WTC11 (cell line): ENCODE results near the gene SPECC1L. TPM values are rescaled to one million over a fixed set of nuclear protein-coding genes. Genes with fewer than 3 reads are reported as not detected.

Source experiments
- ATAC-seq: fragments of 200-7000 bp; cut with Tn5 transposase; 2 replicates; pipeline ENCODE4 v1.10.0; 2021; ENCODE audit warnings: mild to moderate bottlenecking, moderate library complexity
- CTCF ChIA-PET: fragments of 300-600 bp; sonication (Branson Sonifier 250); formaldehyde crosslinking; loops from one replicate; lab custom pipeline; 2021; ENCODE audit warnings: antibody characterized with exemption; lab: Charles Lee
- POLR2A ChIA-PET: fragments of 350-600 bp; sonication (Branson Sonifier 250); formaldehyde crosslinking; loops from one replicate; lab custom pipeline; 2021; ENCODE audit warnings: antibody characterized with exemption; lab: Charles Lee
- DNase-seq: peaks from one replicate; pipeline ENCODE4 v3.0.0; 2021; ENCODE audit warnings: low spot score
- H3K27ac Mint-ChIP-seq: 2 replicates; pipeline ENCODE4 v1.8.0; 2021; ENCODE audit warnings: mixed read lengths
- H3K27me3 Mint-ChIP-seq: 2 replicates; pipeline ENCODE4 v1.8.0; 2021; ENCODE audit warnings: low read depth, mild to moderate bottlenecking, moderate library complexity, mixed read lengths
- H3K36me3 Mint-ChIP-seq: 2 replicates; pipeline ENCODE4 v1.8.0; 2021; ENCODE audit warnings: mixed read lengths
- H3K4me1 Mint-ChIP-seq: 2 replicates; pipeline ENCODE4 v1.8.0; 2022; ENCODE audit warnings: mixed read lengths
- H3K4me3 Mint-ChIP-seq: 2 replicates; pipeline ENCODE4 v1.8.0; 2021; ENCODE audit warnings: mild to moderate bottlenecking, moderate library complexity, mixed read lengths
- H3K9me3 Mint-ChIP-seq: 2 replicates; pipeline ENCODE4 v1.8.0; 2021; ENCODE audit warnings: mixed read lengths
- AFF4 ChIP-seq: sonication (generic); formaldehyde crosslinking; IDR thresholded peaks from 2 replicates; pipeline ENCODE4 v1.8.1; 2023; ENCODE audit warnings: mild to moderate bottlenecking, missing genetic modification reagents, borderline replicate concordance
- E2F4 ChIP-seq: sonication (generic); formaldehyde crosslinking; IDR thresholded peaks from 2 replicates; pipeline ENCODE4 v1.8.1; 2022; ENCODE audit warnings: low read depth, mild to moderate bottlenecking, moderate library complexity, missing genetic modification reagents, borderline replicate concordance
- ELF4 ChIP-seq: sonication (generic); formaldehyde crosslinking; IDR thresholded peaks from 2 replicates; pipeline ENCODE4 v1.8.1; 2022; ENCODE audit warnings: low read depth, mild to moderate bottlenecking, moderate library complexity, missing genetic modification reagents
- FOXP1 ChIP-seq: sonication (generic); formaldehyde crosslinking; IDR thresholded peaks from 2 replicates; pipeline ENCODE4 v1.8.0; 2022; ENCODE audit warnings: missing genetic modification reagents, mild to moderate bottlenecking, moderate library complexity, borderline replicate concordance
- GRHL2 ChIP-seq: fragments of 250-450 bp; sonication (Bioruptor Pico); IDR thresholded peaks from 2 replicates; pipeline ENCODE4 v1.8.0; 2022; ENCODE audit warnings: mild to moderate bottlenecking, moderate library complexity; ENCODE audit not compliant: insufficient replicate concordance, severe bottlenecking
- JAZF1 ChIP-seq: fragments of 250-450 bp; sonication (Bioruptor Pico); IDR thresholded peaks from 2 replicates; pipeline ENCODE4 v1.9.0; 2021; ENCODE audit warnings: moderate library complexity, mild to moderate bottlenecking, inconsistent platforms
- MXD4 ChIP-seq: fragments of 250-450 bp; sonication (Bioruptor Pico); IDR thresholded peaks from 2 replicates; pipeline ENCODE4 v1.8.0; 2021; ENCODE audit warnings: mild to moderate bottlenecking, moderate library complexity, borderline replicate concordance
- MYBL2 ChIP-seq: sonication (generic); formaldehyde crosslinking; IDR thresholded peaks from 2 replicates; pipeline ENCODE4 v1.8.1; 2023; ENCODE audit warnings: mild to moderate bottlenecking, moderate library complexity, missing genetic modification reagents
- NFATC4 ChIP-seq: fragments of 250-450 bp; sonication (Bioruptor Pico); IDR thresholded peaks from 2 replicates; pipeline ENCODE4 v1.9.0; 2021; ENCODE audit warnings: mild to moderate bottlenecking
- OVOL2 ChIP-seq: fragments of 250-450 bp; sonication (Bioruptor Pico); IDR thresholded peaks from 2 replicates; pipeline ENCODE4 v1.9.0; 2021; ENCODE audit warnings: mild to moderate bottlenecking, borderline replicate concordance
- PRDM15 ChIP-seq: sonication (generic); formaldehyde crosslinking; IDR thresholded peaks from 2 replicates; pipeline ENCODE4 v1.8.0; 2022; ENCODE audit warnings: missing genetic modification reagents
- SP1 ChIP-seq: sonication (generic); formaldehyde crosslinking; conservative IDR thresholded peaks from 2 replicates; pipeline ENCODE4 v1.8.1; 2022; ENCODE audit warnings: missing genetic modification reagents
- TP53 ChIP-seq: sonication (generic); formaldehyde crosslinking; IDR thresholded peaks from 2 replicates; pipeline ENCODE4 v1.8.1; 2023; ENCODE audit warnings: mild to moderate bottlenecking, missing genetic modification reagents
- ZNF425 ChIP-seq: fragments of 250-450 bp; sonication (Bioruptor Pico); conservative IDR thresholded peaks from 2 replicates; pipeline ENCODE4 v1.9.0; 2021; ENCODE audit warnings: mild to moderate bottlenecking
- ZNF532 ChIP-seq: fragments of 250-450 bp; sonication (Bioruptor Pico); IDR thresholded peaks from 2 replicates; pipeline ENCODE4 v1.9.0; 2021; ENCODE audit warnings: mild to moderate bottlenecking, borderline replicate concordance
- total RNA-seq: library from RNA; stranded (reverse); gene quantifications from 3 replicates; pipeline ENCODE4 v1.2.3, GENCODE V29; 2021

SPECC1L gene
- total RNA-seq, 1 experiment from 2014 or later, result 44.6 TPM

- TF ChIP-seq SP1 (no peak), E2F4 (no peak), JAZF1 (CRISPR knock-in tag) (no peak), MXD4 (CRISPR knock-in tag) (no peak), OVOL2 (no peak), GRHL2 (CRISPR knock-in tag) (no peak), NFATC4 (CRISPR knock-in tag) (no peak), TP53 (CRISPR knock-in tag) (no peak)
Observed at GRCh38 chr22:24430431-24431308, 160.0 kb downstream of the SPECC1L start (continued).

GRCh38 chr22:24431309-24432034 lies 160.8 kb downstream of the SPECC1L start:
- ChIA-PET CTCF (interaction anchor here (0.8 to 14.0 kb wide), 8 partner anchors 8 to 200 kb away, joined by 3 to 271 read pairs (median 4); no protein-coding TSS in a partner anchor), POLR2A (interaction anchor here (0.7 kb wide), 1 partner anchor 37 kb away, joined by 3 read pairs; no protein-coding TSS in a partner anchor)
- DNase-seq (no peak), ATAC-seq (no peak)
- Mint-ChIP-seq H3K4me3 (no peak overlapping the region), H3K27ac (0 out of 2 replicates have a peak overlapping the region, but pooled peaks have one; percentile 21), H3K9me3 (no peaks in the 10 kb centered on the region), H3K36me3 (no peaks in the 10 kb centered on the region), H3K4me1 (peaks cover 15% of the 10 kb centered on the region), H3K27me3 (0 out of 2 replicates have a peak, but pooled peaks cover under 1% of the 10 kb centered on the region)
- TF ChIP-seq ELF4 (CRISPR knock-in tag), result no peak
- no peak for TF ChIP-seq ZNF532
- no peak for TF ChIP-seq FOXP1 (CRISPR knock-in tag)
- TF ChIP-seq ZNF425 (CRISPR knock-in tag), result no peak
- TF ChIP-seq AFF4 (CRISPR knock-in tag), result no peak
- TF ChIP-seq PRDM15 (CRISPR knock-in tag), result no peak
- TF ChIP-seq MYBL2 (CRISPR knock-in tag), result no peak
- TF ChIP-seq TP53 (CRISPR knock-in tag), result no peak
